Measurements from ENCODE around the gene GSC2. TPM values are rescaled to one million over a fixed set of nuclear protein-coding genes. Genes with fewer than 3 reads are reported as not detected.

The GSC2 gene, protein sequence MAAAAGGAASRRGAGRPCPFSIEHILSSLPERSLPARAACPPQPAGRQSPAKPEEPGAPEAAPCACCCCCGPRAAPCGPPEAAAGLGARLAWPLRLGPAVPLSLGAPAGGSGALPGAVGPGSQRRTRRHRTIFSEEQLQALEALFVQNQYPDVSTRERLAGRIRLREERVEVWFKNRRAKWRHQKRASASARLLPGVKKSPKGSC
- total RNA-seq, result not detected in 2 replicates

DNA sequence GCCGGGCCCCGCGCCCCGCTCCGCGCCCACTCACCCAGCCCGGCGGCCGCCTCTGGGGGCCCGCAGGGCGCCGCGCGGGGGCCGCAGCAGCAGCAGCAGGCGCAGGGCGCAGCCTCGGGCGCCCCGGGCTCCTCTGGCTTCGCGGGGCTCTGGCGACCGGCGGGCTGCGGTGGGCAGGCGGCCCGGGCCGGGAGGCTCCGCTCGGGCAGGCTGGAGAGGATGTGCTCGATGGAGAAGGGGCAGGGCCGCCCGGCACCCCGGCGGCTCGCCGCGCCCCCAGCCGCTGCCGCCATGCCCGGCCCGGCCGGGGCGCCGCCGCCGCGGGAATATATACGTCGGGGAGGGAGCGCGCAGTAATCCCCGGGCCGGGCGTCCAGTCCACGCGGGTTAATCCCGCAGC lies at the start of gene GSC2:
TSS of gene GSC2 (minus strand) at position 302 of the 400 bp plus-strand sequence. CDS start at position 293, 9 bp downstream.
- intact Hi-C loops (cut with micrococcal nuclease), result loop anchor here (10.0 kb wide), 1 partner anchor 705 kb away; the partner anchor contains the start of genes GNB1L and RTL10

DNA sequence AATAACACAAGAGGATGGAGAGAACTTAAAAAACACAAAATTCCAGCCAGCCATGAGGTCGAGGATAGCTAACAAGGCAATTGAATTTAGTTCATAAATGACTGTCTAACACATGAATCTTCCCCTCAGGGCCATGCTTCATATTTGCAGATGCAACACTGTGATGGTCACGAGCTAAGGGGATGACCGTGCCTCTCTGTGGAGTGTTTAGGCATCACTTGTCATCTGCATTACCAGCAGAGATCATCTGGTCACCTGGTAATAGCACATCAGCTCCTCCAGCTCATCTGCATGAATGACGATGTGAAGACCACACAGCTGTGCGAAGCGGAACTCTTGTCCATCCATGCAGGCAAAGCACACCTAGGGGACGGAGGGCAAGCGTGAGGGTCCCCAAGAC lies 49.4 kb upstream of the GSC2 start:
- intact Hi-C loops (cut with micrococcal nuclease), result no loop called here

DNA sequence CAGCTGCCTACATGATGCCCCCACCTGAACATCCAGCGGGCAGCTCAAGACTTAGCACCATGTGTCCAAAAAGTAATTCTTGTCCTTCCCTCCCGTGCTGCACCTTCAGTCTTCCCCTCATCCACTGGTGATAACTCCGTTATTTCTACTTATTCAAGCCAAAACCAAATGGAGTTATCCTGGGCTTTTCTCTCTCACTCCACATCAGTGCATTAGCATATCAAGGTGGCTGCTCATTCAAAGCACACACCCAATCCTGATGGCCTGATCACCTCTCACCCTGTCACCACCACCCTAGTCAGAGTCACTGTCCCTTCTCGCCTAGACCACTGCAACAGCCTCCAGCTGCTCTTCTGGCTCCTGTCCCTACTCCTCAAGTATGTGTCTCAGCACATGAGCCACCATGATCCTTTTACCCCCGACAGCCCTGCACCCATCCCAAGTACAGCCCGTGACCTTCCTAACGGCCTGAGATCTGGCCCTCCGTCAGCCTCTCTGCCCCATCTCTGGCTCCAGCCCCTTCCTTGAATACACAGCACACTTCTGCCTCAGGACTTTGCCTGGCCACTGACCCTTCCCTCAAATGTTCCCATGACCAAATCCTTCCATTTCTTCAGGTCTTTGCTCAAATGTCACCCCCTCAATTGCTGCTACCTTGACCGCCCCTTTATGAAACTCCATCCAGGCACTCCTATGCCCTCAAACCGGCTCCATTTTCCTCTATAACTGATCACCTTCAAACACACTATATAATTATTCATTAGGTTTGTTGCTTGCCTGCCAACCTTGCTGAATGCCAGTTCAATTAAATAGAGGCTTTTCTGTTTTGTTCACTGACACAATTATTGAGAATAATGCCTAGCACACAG lies 48.1 kb upstream of the GSC2 start:
- intact Hi-C loops (cut with micrococcal nuclease), result no loop called here

DNA sequence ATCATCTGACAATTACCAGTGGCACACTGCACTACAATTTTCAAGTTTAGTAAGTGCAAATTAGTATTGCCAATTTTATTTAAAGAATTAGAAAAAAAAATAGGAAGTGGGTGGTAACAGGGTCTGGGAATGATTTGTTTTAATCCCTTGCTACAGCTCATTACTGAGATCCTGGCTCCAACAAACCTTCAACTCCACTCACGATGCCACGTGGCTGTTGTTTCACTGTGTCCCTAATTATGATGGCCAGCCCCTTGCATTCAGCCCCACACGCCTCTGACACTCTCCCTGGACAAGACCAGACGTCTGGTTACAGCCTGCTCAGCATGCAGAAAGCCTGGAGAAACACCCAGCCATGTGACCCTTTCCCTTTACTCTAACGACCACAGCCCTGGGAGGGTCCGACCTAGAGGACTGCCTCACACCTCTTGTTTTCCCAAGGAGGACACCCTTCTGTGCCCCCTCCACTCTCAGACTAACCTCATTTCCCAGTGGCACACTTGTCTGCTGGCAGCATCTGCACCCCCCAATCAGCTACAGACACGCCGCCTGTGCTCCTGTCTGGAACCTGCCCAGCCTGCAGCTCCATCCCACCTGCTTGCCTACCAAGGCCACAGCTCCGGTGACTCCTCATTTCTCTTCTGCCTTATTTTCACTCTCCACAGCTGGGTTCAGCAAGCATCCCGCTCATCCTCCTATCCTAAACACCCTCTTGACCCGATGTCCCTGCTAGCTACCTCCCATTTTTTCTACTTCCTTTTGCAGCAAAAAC lies 46.9 kb upstream of the GSC2 start:
- intact Hi-C loops (cut with micrococcal nuclease), result no loop called here

DNA sequence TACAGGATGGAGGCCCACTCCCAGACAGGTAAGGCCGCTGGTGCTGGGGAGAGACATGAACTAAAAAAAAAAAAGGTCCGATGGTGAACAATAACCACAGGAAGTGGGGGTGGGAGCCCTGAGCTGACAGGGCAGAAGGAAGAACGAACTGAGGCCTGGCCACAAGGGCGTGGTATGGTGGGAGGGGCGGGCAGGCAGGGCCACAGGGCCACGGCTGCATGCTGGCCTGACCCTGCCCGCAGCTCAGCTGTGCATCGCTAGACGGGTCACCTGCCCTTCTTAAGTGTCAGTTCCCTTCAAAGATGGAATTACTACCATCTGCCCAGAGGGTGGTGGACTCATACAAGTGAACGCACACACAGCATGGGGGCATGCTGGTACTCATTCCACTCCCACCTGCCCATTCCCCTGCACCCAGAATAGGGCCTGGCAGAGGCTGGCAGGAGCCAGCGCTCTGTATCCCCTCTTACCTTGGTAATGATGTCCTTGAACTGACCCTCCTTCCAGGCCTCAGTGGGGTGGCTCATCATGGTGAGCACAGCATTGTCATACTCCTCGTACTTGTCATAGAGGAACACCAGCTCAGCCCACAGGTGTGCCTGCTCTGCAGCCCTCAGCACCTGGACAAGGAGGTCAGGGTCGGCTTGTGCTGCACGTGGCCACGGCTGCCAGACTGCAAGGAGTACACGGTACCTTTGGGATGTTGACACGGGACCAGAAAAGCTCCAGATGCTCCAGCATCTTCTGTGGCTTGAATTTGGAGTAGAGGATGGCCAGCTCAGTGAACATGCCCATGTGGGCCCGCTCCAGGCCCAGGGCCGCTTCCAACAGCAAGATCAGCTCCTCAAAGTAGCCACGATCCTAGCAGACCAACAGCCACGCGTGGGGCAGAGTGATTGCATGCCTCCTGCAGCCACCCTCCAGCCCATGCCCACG lies 46.0 kb upstream of the GSC2 start:
- intact Hi-C loops (cut with micrococcal nuclease), result no loop called here

DNA sequence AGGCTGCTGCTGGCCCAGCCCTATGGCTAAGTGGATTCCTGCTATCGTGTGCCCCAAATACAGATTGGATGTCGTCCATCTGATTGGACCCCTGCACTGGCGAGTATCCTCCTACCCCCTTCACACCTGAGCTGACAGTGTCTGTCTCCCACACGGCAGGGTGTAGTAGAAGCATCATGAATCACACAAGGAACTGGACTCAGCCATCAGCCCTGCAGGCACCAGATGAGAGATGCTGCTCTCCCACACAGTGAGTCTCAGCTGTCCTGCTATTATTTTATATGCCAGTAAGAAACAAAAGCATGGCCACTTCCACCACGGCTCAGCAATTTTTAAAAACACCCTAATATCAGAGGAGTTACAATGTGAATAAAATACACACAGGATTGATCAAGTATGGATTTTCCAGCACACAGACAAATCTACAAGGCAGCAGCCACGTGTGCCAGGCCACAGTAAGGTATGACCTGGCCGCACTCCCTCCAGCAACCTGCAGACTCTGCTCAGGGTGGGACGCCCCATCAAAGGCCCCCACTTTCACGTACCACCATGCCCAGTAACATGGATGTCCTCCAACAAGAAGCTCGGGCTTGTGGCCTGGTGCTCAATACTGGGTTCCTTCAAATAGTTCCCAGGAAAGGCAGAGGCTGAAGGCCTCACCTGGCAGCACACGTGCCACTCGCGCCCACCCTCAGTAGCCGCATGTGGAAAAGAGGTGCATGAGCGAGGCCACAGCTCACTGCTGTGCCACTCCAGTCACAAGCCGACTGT lies 44.9 kb upstream of the GSC2 start:
- intact Hi-C loops (cut with micrococcal nuclease), result no loop called here

DNA sequence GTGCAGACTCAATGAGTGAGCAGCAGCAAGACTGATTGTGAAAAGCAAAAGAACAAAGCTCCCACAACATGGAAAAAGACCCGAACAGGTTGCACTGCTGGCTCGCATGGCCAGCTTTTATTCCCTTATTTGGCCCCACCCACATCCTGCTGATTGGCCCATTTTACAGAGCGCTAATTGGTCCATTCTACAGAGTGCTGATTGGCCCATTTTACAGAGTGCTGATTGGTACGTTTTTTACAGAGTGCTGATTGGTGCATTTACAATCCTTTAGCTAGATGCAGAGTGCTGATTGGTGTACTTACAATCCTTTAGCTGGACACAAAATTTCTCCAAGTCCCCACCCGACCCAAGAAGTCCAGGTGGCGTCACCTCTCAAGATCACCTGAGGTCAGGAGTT lies 43.8 kb upstream of the GSC2 start:
- intact Hi-C loops (cut with micrococcal nuclease), result no loop called here

DNA sequence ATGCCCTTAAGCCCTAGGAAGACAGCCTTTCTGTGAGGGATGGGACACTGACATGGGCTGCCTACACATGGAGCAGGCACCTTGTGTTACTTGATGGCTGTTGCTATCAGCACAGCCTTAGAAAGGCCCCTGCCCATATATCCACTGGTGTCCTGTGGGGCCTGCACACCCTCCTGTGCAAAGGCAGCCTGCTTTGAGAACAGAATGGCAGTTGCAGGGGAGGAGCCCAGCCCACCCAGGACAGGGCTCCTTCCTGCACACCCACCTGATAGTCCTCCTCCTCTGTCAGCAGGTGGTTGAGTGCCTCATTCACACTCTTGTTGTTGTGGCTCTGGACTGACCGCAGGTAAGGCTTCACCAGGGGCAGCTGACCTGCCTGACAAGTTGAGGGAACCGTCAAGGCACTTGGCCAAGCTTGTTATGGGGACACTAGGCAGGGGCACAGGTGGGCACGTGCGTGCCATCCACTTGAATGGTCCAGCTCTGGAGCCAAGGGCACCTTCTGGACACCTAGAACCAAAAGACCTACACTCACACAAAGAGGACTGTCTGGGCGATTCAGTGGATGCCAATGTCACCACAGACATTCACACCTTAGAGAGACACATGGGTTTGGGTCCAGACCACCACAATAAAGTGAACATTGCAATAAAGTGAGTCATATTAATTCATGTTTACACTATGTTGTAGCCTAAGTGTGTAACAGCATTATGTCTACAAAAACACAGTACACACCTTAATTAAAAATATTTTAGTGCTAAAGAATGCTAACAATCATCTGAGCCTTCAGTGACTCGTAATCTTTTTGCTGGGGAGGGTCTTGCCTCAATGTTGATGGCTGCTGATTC lies 37.8 kb upstream of the GSC2 start:
- intact Hi-C loops (cut with micrococcal nuclease), result no loop called here

DNA sequence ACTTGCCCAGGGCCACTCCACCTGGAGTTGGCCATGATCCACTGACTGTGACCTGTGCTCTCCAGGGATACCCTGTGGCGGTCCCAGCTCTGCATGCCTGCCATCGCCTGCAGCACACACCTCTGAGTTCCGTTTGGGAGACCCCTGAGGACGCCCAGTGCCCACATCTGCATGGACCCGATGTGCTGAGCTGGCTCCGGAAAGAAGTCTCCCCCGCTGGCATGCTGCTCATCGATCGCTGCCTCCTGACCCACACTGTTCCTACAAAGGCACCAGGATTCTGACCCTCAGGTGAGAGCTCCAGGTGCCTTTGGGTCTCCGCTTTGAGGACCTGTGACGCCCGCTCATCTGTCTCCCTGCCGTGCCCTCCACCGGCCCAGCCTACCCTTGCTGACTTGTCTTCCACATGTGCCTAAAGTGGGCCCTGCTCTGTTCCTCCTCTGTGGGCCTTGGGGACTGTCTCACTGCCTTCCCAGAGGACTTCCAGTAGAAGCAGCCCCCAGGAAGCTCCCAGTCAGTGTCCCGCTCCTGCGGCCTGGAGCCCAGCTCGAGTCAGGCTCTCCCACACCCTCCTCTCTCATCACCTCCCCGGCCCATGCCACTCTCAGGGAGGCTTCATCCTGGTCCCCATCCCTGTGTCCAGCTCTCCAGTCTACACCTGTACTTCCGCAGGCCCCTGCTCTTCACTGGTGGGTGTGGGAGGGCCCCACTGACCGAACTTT lies 34.3 kb upstream of the GSC2 start:
- intact Hi-C loops (cut with micrococcal nuclease), result no loop called here

DNA sequence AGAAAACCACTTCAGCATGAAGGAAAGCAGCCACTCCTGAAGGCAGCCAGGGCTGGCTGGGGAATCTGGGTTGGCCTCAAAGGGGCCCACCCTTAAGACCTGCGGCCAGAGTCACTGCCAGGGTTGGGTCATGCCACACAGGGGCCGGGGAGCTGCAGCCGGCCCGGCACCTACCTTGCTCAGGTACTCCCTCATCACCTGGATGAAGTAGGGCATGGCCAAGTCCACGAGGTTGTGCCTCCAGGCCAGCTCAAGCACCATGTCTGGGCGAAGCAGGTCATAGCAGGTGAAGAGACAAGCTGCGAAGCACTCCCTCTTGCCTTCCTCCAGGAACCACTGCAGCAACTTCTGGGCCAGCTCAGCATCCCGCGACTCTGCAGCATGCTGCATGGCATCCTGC lies 33.1 kb upstream of the GSC2 start:
- intact Hi-C loops (cut with micrococcal nuclease), result no loop called here

DNA sequence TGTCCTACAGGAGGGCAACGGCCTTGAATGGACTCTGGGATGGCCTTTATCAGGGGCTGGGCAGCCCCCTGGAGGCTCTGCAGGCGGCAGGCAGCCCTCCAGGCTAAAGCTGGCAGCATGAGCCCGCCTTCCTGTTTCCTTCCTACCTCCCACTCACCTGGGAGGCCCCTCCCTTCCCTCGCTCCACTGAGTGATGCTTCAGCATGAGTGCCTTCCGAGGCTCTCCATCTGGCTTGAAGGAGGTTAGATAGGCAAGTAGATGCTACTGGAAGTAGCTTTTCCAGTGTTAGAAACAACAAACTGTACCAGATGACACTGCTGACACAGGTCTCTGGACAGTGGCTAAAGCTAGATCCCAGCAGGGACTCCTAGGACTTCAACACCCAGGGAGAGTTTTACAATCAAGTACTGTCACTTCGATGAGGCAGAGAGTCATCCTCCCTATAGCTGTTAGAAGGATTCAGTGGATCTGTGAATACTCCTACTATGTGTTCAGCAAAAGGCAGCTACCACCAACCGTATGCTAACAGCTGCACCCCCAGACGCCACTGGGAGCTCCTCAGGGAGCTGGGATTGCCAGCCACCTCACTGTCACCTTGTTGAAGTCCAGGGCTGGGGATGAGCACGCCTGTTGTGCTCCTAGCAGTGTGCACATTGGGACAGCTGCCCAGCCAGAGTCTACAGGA lies 32.5 kb upstream of the GSC2 start:
- intact Hi-C loops (cut with micrococcal nuclease), result no loop called here

DNA sequence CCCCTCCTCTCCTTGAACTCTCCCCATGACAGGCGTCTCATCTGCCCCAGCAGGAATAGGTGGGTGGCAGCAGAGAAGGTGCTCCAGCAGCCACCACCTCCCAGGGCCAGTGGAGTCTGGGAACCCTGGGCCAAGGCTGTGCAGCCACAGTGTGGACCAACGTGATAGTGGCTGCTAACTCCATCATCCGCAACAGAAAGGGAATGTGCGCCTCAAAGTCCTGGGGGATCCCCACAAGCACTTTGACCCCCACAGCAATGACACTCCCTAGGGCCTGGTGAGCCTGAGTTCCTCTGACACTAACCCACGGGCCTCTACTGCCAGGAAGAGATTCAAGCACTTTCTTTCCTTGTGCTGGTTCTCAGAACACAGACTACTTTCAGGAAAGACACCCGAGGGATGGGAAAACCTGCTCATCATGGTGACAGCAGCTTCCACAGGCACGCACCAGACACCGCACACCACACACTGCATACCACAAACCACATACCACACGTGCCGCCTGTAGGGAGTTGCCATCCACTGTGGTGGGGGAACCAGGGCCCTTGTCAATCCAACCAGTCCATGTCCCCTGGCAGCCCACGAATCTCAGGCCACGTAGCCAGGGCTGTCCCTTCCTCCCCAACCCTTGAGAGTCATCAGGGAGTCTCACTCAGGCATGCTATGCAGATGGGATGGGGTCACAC lies 31.8 kb upstream of the GSC2 start:
- intact Hi-C loops (cut with micrococcal nuclease), result no loop called here

DNA sequence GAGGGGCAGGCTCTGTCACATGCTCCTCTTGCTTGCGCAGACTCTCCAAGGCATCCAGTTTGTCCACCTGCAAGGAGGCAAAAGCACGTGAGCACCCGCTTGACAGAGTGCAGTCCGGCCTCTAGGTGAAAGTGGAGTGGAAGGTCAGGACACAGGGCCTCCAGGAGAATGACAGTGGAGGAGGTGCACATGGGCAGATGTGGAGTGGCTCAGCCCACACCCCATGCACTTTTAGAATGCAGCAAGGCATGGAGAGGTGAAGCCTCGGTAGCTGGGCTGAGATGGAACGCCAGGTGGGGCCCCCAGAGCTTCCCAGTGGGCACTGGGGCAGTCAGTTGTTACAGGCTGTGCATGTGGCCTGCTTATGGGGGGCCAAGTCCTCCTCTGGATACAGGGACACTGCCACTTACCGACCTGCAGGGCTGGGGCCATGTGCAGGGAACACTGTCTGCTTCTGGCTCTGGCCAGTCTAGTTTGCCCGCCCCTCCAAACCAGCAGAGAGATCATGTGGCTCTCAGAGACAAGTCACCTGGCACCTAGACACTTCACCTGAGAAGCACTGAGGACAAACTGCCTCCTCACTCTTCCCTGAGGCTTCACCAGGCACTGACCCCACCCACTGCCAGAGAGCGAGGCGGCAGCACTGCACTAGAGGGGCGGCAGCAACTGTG lies 30.8 kb upstream of the GSC2 start:
- intact Hi-C loops (cut with micrococcal nuclease), result no loop called here

DNA sequence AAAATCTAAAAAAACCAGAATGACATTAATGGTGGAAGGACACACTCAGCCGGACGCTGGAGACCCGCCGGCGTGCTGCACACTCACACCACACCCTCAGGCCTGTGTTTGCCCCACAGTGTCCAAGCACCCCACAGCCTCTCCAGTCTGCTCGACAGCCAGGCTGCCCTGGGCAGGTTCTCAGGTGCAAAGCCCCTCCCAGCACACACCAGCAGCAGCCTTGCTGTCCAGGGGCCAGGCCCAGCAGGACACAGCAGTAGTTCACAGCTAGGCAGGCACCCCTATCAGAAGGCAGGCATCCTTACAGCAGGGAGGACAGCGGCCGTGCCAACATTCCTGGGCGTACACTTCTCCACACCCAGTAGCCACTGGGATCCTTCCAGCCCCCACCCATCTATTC lies 30.1 kb upstream of the GSC2 start:
- intact Hi-C loops (cut with micrococcal nuclease), result no loop called here

DNA sequence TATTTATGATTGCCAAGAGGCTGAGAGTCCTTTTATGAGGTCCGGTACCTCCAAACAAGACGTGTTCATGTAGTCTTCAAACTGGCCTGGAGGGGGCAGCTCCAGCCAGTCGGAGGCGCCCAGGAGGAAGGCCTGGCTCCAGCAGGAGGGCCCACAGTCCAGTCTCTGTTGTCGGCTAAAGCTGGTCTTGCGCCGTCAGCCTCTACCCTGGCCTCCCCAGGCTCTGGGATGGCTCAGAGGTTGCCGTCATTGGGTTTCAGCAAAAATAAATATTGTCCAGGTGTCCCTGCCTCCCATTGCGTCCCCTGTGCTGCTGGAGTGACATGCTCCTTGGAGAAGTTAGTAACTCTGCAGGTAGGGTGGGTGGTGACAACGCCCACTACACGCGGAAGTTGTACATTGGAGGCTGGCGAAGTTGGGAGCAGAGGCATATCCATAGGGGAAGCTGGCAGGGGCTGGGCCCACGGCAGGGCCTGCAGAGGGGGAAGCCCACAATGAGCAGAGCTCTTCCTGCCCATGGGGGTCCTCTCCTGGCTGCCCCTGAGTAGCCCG lies 29.5 kb upstream of the GSC2 start:
- intact Hi-C loops (cut with micrococcal nuclease), result loop anchor here (1.0 to 2.0 kb wide), 6 partner anchors 35 to 451 kb away; partner anchors contain the start of genes C22orf39, CLTCL1, ESS2 and MRPL40
